Cardiac septum (tissue), 1 donor: Measurements from ENCODE around the gene MYCT1. TPM values are rescaled to one million over a fixed set of nuclear protein-coding genes. Genes with fewer than 3 reads are reported as not detected.
"Not testable (repeated sequence)": the region's sequence is repeated elsewhere in the genome, so short reads cannot be mapped to it uniquely, and the experiment has no call there.

Experiments used
- DNase-seq: peaks from one replicate; pipeline ENCODE4 v3.0.0-alpha.2; 2020; ENCODE audit warnings: low spot score
- intact Hi-C: fragments of 100-400 bp; cut with DNase I; formaldehyde crosslinking; loops from one replicate; pipeline ENCODE4 v1.14.0; 2022
- long read RNA-seq: library from polyadenylated mRNA; unstranded; transcript quantifications from one replicate; pipeline ENCODE4 v2.0.0, GENCODE V29; 2021
- total RNA-seq: library from RNA; stranded (reverse); fragmentation: NEBNext Ultra II Directional; extraction: Animal tissue kit (Norgen Biotek cat#: 25700); gene quantifications from one replicate; pipeline ENCODE4 v1.2.1, GENCODE V29; 2021
- donor health status: DM: no; HTN: no; CAD: no.

The MYCT1 gene
- 9.6 TPM for total RNA-seq
- long read RNA-seq, partial matches to known transcripts = 0 of 5 reads
- long read RNA-seq, other reads (novel, unspliced or antisense) = 1 of 5 reads

GRCh38 chr6:152697634-152698033, at the start of gene MYCT1:
MYCT1 (plus strand) TSS chr6:152697897; CDS start chr6:152697903, 6 bp downstream.
- DNase-seq = no peak
- intact Hi-C loops = loop anchor here (5.0 kb wide), 1 partner anchor 60 kb away; the partner anchor contains the start of gene SYNE1

GRCh38 chr6:152648105-152648504, 49.6 kb upstream of the MYCT1 start:
- DNase-seq = no peak
- intact Hi-C loops = no loop called here

GRCh38 chr6:152651986-152652385, 45.7 kb upstream of the MYCT1 start:
- intact Hi-C loops = no loop called here
- DNase-seq = no peak

GRCh38 chr6:152661776-152662175, 35.9 kb upstream of the MYCT1 start:
- DNase-seq = no peak
- intact Hi-C loops = no loop called here

GRCh38 chr6:152669895-152670294, 27.8 kb upstream of the MYCT1 start:
- intact Hi-C loops = no loop called here
- DNase-seq = no peak

- intact Hi-C loops = no loop called here
- no peak for DNase-seq
These were observed 26.5 kb upstream of the MYCT1 start for GRCh38 chr6:152671171-152671570.

- intact Hi-C loops = no loop called here
- DNase-seq = no peak
These were observed 24.5 kb upstream of the MYCT1 start for GRCh38 chr6:152673236-152673635.

GRCh38 chr6:152680151-152680550, 17.5 kb upstream of the MYCT1 start:
- DNase-seq = no peak
- intact Hi-C loops = no loop called here

- no peak for DNase-seq
- intact Hi-C loops = no loop called here
These were observed 16.7 kb upstream of the MYCT1 start for GRCh38 chr6:152680879-152681517.

GRCh38 chr6:152682141-152682540, 15.6 kb upstream of the MYCT1 start:
- intact Hi-C loops = no loop called here
- no peak for DNase-seq

GRCh38 chr6:152682935-152683334, 14.8 kb upstream of the MYCT1 start:
- intact Hi-C loops = not testable (repeated sequence)

GRCh38 chr6:152685819-152686218, 11.9 kb upstream of the MYCT1 start:
- intact Hi-C loops = no loop called here
- no peak for DNase-seq

More at GRCh38 chr6:152682935-152683334, 14.8 kb upstream of the MYCT1 start:
- DNase-seq = not testable (repeated sequence)

- no peak for DNase-seq
These were observed 2.2 kb upstream of the MYCT1 start for GRCh38 chr6:152695372-152696045.

GRCh38 chr6:152696522-152696921, 1.2 kb upstream of the MYCT1 start:
- no peak for DNase-seq
- intact Hi-C loops = loop anchor here (5.0 kb wide), 1 partner anchor 59 kb away; the partner anchor contains the start of gene SYNE1

More at GRCh38 chr6:152695372-152696045, 2.2 kb upstream of the MYCT1 start:
- intact Hi-C loops = loop anchor here (5.0 kb wide), 1 partner anchor 58 kb away; the partner anchor contains the start of gene SYNE1

- DNase-seq = no peak
- intact Hi-C loops = loop anchor here (5.0 kb wide), 1 partner anchor 61 kb away; the partner anchor contains the start of gene SYNE1
These were observed 995 bp downstream of the MYCT1 start for GRCh38 chr6:152698692-152699091.

GRCh38 chr6:152700427-152700826, 2.7 kb downstream of the MYCT1 start:
- intact Hi-C loops = no loop called here
- no peak for DNase-seq

GRCh38 chr6:152701081-152701862, 3.6 kb downstream of the MYCT1 start:
- intact Hi-C loops = no loop called here
- DNase-seq = no peak

GRCh38 chr6:152701863-152702401, 4.2 kb downstream of the MYCT1 start:
- DNase-seq = no peak
- intact Hi-C loops = no loop called here

GRCh38 chr6:152703750-152704149, 6.1 kb downstream of the MYCT1 start:
- DNase-seq, intact Hi-C loops: not testable (repeated sequence)

GRCh38 chr6:152705327-152705726, 7.6 kb downstream of the MYCT1 start:
- intact Hi-C loops = no loop called here
- no peak for DNase-seq
